ENCODE measurements around the gene SIGLEC1.

SIGLEC1 gene

DNA sequence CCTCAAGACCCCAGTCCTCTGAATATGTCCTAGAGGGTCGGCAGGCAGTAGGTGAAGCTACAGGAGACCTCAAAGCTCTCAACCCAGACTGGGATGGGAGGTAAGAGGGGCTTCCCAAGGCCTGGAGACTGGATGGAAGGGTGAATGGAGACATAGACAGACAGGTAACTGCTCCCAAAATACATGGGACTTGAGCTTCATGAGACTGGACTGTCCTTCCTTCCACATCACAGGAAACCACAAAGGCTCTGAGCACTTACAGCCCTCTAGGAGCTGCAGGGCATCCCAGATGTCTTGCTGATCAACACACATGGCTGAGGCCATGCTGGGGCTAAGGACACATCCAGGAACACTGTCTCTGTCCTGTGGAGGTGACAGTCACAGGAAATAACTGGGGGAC, 31.6 kb upstream of the SIGLEC1 start:
- no peak for DNase-seq

DNA sequence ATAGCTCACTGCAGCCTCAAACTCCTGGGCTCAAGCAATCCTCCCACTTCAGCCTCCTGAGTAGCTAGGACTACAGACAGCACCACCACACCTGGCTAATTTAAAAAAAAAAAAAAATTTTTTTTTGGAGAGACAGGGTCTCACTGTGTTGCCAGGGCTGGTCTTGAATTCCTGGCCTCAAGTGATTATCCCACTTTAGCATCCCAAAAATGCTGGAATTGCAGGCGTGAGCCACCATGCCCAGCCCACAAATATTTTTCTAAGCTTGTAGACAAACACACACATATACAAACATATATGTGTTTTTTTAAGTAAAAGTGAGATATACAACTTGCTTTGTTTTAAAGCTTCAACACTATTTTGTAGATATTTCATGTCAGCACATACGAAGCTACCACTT, 30.9 kb upstream of the SIGLEC1 start:
- no peak for DNase-seq

DNA sequence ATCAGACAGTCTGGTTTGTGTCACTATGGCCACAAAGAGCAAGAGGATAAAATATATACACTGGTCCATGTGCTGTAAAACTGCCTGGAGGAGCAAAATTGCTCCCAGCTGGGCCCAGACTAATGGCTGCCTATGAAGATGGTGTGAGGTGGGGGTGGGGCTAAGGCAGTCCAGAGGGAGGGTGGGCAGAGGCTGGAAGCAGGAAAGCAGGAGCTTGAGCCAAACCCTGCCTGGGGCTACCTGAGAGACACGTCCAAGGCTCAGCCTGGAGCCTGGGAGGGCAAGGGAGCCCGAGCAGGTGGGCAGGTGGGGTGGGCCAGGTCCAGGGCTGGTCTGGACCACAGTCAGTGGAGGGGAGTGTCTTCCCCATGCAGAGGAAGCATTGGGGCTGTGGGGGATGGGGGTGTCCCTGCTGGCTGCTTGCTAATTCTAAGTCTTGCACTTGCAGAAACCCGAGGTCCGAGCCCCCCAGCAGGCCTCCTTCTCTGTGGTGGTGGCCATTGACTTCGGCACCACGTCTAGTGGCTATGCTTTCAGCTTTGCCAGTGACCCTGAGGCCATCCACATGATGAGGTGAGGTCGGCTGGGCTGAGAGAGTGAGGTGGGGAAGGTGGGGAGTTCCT, 29.5 kb upstream of the SIGLEC1 start:
- DNase-seq, result no peak

DNA sequence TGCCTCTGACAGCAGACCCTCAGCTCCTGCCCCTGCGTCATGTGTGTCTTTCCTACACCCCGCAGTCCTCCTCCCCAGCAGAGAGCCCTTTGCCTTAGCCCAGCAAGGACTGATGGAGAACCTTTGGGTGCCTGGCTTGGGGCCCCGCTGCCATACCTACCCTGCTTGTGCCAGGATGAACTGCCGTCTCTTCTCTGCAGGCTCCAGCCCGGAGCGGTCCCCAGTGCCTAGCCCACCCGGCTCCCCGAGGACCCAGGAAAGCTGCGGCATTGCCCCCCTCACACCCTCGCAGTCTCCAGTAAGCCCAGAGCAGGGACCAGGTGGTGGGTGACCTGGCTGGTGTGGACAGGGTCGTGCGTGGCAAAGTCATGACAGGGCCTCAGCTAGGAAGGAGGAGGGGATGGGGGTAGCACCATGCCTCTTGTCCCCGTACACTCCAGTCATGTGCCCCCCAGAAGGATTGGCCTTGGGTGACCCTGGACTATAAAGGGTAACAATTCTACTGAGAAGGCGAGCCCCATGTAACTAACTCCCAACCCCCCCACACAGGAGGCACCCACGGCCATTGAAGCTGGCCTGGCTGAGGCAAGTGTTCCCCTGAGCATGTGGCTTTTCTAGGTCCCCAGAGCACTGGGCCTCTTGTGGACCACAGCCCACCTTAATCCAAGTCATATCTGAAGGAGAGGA, 28.4 kb upstream of the SIGLEC1 start:
- no peak for DNase-seq

DNA sequence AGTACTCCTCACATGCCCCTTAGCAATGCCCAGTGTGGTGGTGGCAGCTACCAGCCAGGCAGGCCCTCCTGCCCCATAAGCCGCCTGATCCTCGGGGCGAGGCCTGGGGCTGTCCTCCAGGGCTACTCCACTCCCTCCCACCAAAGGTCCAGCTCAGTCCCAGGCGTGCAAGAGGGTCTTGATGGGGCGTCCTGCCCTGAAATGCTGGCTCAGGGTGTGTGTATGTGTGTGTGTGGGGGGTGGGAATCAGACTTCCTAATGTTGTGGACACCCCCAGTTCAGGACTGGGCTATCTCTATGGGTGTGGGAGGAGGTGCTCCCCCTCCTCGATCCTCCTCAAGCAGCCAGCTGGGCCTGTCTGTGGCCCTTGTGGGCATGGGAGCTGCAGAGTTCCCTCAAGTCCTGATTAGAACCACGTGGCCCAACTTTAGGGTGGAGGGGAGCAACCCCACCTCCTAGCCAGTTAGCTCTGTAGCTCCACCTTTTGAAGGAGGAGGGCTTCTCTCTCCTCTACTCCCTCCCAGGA, 27.6 kb upstream of the SIGLEC1 start:
- no peak for DNase-seq

DNA sequence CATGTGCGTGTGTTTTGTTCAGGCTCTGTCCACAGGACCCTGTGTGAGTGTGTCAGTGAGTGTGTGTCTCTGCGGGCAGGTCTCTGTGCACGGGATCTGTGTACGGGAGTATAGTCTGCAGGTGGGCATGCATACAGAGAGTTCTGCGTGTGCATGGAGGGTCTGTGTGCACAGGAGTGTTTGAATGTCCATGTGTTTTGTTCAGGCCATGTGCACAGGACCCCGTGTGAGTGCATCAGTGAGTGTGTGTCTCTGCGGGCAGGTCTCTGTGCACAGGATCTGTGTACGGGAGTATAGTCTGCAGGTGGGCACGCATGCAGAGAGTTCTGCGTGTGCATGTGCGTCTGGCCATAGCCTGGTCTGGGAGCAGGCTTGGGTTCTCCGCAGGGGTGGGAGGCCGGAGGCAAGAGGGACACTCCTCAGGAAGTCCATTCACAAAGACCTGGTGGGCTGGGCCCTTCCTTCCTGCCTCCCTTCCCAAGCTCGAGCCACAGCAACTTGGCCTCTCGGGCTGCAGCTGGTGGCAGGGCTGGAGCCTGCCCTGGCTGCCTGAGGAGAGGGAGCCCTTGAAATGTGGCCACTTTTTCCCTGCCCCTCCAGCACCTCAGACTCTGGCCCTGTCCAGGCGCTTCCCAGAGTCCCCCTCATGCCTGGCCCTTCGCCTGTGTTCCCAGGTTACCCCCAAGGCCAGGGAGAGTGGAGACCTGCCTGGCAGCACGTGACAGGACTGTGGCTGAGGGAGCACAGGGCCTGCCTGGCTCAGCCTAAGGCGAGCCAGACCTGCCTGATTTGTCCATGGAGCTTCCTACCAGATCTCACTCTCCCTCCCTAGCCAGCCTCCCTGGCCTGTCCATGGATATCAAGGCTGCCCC, 26.9 kb upstream of the SIGLEC1 start:
- DNase-seq, result no peak

DNA sequence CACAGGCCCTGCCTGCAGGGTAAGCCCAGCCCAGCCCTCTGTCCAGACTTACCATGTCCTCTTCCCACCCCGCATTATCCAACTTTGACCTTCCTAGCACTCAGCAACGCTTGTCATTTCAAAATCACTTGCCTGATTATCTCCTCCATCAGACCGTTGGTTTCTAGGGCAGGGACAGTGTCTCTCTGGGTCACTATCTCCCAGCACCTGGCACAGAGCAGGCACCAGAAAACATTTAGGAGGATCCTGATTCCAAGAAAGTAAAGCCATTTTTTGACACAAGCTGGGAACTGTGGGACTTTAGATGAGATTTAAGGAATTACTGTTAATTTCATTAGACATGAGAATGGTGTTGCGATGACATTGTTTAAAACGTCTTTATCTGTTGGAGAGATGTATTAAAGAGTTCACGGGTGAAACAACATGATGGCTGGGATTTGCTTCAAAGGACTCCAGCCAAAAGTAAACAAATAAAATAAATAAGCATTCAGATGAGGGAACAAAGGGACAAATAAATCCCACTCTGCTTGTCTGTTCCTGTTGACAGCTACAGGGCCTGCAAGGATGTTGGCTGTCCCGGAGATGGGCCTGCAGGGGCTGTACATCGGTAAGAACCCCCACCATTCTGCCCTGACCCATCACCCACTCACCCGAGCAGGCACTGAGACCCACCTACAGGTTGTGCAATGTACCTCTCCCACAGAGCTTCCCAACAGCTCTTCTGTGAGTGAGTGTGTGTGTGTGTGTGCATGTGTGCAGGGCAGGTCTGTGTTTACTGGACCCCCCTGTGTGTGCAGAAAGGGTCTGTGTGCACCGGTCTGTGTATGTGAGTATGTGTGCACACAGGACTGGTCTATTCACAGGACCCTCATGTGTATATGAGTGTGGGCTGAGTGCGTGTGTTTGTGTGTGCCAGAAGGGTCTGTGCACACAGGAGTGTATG, 26.0 kb upstream of the SIGLEC1 start:
- no peak for DNase-seq

DNA sequence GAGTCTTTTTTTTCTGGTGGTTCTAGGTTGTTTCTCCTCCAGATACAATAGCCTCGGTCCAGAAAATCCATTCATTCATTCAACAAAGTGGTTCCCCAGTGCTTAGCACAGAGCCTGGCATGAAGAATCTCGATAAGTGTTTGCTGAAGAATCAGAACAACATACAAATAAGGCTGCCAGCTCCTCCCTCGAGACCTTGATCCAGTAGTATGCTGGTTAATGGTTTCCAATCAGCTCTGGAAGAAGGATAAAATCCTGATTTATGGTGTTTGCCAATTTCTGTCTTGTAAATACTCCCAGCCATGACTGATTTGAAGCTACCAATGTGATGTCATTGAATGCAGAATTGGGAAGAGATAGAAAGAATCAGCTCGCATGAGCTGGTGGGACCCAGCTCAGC, 23.4 kb upstream of the SIGLEC1 start:
- no peak for DNase-seq

DNA sequence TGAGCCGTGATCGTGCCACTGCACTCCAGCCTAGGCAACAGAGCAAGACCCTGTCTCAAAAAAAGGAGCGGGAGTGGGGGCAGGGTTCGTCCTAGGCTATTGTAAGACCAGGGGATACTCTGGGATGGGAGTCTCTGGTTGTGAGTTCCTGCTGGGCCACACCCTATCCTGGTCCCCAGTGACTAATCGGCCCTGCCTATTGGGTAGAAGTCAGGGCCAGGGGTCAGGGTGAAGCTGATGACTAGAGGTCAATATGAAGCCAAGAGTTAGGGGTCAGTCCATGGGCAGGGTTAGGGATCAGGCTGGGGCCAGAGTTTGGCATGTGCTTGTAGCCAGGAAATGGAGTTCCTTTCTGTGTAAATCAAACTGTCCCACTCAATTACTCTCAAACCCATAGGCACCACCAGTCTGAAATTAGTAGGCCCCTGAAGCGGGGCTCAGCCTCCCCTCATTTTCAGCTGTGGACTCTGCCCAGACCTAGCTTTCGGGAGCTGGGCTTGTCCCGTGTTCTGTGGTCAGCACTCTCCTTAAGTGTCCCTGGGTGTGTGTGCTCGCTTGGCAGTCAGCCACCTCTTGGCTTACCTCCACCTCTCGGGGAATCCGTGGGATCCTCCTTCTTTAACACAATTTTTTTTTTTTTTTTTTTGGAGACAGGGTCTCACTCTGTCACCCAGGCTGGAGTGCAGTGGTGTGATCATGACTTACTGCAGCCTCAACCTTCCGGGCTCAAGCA, 21.9 kb upstream of the SIGLEC1 start:
- DNase-seq, result no peak

DNA sequence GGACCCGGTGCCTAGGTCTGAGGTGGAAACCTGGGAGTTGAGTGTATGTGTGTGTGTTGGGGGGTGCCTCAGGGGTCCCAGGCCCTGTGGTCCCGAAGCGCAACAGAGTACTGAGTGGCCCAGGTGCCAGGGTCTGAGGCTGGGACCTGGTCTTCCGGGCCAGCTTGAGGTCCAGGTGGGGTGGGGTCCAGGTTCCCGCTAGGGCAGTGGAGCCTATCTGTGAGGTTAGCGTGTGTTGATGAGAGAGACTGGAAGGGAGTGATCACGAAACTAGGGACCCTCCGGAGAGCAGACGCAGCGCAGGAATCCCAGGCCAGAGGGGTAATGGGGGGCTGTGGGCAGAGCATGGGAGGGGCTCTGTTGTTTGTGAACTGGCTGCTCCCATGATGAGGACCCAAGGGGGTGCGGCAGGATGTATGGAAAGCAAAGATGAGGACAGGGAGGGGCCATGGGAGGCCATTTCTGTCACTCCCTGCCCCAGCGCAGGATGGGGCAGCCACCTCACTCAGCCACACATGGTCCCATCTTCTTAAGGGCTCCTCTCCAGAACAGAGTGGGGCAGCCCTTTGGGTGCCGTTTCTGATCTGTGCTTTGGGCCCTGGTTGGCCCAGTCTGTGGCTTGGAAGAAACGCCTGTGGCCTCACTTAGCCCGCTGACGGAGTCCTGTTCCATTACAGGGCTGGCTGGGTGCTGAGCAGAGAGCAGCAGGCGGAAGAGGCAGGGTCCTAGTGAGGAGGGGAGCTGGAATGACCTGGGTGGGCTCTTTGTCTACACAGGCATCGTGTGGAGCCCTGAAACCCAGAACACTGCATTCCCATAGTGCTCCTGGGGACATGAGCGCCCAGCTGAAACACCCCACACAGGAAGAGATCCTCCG, 21.0 kb upstream of the SIGLEC1 start:
- DNase-seq, result no peak

DNA sequence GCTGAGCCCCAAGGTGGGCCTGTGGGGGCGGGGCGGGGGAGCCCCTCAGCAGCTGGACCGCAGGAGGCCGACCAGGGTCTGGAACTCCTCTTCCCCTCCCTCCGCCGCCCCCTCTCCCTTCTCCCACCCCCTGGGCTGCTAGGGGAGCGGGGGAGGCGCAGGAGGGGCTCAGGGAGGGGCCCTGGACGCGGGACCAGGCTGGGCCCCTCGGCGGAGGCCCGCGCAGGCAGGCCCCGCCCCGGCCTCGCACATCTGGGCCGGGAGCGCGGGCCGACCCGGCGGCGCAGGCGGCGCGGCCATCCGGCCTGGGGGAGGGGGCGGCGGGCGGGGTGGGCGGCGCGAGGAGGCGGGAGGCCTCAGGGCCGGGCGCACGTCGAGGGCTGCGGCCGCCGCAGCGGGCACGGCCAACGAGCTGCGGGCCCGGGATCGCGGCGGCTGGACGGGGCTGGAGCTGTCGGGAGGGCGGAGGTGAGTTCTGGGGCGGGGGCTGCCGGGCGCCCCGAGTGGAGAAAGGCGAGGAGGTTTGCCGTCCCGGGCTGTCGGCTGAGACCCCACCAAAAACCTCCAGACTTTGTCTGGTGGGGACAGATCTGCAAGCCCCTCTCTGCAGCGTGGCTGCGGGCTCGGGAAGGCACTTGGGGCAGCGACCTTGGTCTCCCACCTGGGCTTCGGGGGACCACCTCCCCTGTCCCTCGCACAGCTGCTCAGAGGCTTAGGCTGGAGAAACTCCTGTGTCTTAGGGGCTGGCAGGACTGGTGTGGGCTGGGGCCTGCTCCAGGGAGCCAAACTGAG, 20.1 kb upstream of the SIGLEC1 start, which contains the start of gene HSPA12B:
Gene HSPA12B (plus strand): TSS at position 359 of the 792 bp plus-strand sequence. CDS start 5,990 bp downstream, outside the sequence.
- no peak for DNase-seq

DNA sequence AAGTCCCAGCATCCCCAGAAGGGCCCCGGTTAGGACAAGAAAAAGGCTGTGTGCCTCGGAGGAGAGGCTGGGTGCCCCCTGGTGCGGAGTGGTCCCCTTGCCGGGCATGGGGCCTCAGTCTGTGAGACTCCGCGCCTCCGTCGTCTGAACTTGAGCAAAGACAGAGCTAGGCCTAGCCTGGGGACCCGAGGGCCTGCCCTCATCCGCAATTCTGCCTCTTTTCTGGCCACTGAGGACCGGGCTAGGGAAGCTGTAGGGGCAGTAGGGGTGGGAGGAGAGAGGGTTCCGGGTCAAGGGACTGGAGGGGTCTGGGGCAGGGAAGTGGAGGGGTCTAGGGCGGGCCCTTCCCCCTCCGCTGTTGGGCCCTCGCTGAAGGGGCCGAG, 19.5 kb upstream of the SIGLEC1 start:
- no peak for DNase-seq

DNA sequence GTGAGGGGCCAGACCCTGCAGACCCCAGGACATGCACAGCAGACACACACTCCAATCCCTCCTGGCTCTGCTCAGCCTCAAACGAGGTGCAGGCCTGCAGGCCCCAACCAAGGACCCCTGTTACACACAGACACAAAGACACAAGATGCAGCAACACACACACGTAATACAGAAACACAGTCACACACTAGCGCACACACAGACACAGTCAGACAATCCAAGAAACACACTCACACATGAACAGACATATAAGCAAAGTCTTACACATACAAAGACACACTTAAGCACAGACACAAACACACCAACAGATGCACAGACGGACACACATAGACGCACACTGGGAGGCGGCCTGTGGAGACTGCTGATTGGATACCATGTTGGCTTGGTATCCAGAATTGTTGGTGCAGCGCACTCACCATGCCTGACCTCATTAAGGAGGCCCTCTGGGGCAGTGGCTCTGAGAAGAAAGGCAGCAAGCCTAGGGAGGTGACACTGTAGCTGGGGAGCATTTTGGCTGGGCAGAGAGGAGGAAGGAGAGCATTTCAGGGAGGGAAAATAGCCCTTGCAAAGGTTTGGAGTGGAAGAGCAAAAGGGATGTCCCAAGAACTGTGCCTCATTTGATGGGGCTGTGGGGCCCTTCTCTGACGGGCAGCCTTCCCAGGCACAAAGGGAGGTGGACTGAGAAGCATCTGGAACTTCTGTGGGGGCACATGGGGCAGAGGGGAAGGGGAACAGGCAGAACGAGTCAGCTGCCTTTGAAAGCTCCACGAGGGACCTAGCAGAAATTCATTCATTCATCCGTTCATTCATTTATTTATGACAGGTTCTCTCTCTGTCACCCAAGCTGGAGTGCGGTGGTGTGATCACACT, 18.6 kb upstream of the SIGLEC1 start:
- DNase-seq, result no peak

DNA sequence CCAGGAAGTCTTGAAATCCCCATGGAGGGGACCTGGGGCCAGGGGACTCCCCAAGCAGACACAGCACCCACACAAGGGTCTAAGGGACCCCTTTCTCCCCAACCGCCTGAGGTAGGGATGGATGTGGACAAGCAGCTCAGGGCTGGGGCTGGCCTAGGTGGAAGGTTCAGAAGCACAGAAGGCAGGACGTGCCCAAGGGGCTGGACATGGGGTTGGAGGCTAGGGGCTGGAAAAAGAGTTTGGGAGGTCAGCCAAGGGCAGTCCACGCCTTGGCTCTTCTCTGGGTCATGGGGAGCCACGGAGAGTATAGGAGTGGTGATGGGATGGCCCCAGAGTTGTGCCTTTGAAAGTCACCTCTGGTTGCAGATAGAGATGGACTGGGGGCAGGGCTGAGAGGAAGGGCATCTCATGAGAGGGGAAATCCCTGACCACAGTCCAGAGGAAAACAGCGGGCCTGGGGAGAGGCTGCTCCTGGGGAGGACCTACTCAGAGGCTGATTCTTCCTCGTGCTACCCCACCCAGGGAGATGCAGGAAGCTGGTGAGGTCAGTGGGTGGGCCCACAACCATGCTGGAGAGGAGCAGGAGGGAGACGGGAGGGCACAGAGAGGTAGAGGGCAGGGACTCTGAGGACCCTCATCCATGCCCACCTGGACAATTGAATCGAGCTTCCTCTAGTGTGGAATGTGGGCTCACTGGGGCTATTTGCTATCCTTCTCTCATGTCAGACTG, 17.6 kb upstream of the SIGLEC1 start:
- DNase-seq, result no peak

DNA sequence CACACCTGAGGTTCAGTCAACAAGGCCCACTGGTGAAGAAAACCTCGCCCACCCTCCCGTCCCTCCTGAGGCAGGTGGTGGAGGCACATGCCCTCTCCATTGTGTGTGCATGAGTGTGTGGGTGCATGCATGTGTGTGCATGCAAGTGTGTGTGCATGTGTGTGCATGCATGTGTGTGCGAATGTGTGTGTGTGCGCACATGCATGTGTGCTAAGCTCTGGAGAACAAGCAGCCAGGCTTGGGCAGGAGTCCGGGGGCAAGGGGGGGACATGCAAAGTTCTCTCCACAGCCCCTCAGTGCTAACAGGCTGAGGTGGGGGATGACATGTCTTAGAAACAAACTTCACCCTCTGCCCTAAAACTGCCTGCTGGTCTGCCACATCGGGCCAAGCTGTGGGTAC, 17.0 kb upstream of the SIGLEC1 start:
- no peak for DNase-seq

DNA sequence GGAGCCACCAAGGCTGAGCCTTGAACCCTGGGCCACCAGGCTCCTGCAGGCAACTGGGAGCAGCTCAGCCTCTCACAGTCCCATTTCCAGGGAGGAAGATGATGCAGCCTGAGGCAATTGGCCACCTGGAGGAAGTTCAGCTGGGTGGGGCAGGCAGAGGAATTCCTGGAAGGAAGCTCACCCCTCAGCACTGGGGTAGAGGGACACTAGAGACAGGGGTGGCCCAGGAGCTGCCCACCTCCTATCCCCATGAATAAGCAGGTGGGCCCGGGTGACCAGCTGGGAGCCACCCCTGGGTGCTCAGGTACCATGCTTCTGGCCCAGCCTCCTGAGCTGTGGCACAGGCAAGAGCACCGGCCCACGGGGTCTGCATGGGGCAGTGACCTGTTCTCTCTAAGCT, 16.5 kb upstream of the SIGLEC1 start:
- DNase-seq, result no peak

DNA sequence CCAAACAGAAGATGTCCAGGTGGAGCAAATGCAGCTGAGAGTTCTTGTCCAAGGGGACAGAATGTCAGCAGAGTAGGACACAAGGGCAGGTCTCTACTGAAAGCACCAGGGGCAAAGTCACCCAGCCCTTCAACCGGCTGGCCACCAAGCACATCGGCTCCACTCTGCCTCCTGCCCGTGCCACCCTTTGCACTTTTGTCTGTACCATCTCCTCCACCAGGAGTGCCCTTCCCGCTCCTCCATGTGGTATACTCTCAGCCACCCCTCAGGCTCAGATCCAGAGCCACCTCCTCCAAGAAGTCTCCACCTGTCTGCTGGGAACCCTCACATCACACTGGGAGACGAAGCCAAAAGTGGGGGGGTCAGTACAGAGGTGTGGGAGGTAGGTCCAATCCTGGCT, 16.0 kb upstream of the SIGLEC1 start:
- DNase-seq, result no peak

DNA sequence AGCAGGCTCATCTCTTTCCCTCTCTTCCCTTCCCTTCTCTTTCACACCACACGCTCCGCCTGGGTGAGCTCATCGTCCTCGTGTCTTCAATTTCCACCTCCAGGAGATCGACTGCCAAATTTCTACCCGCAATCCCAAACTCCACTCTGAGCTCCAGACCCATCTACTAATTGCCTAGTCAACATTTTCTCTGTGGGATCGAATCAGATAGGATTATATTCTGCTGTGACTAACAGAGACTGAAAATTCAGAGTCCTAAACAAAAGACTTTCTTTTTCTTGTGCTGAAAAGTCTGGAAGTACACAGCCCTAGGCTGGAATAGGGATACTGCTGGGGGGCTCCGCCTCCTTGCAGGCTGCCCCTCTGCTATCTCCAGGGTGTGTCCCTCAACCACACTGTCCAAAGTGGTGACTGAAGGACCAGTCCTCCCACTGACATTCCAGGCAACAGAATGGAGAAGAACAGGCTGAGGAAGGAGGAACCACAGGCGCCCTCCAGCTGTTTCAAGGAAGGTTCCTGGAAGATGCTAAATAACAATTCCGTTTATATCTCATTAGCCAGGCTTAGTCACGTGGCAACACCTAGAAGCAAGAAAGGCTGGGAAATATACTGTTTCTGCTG, 15.1 kb upstream of the SIGLEC1 start:
- no peak for DNase-seq

Data from stimulated activated CD4-positive, alpha-beta T cell treated with anti-CD3 and anti-CD28 coated beads, Interleukin-1b, Interleukin-23, amount 100 ng/mL, for 48 hours (primary cell).